Naive thymus-derived CD8-positive, alpha-beta T cell (primary cell): Measurements from ENCODE around the gene IMMP2L. TPM values are rescaled to one million over a fixed set of nuclear protein-coding genes. Genes with fewer than 3 reads are reported as not detected.

Experiments
- ATAC-seq, 2 donors: fragments of 150-1000 bp; cut with Tn5 transposase in 1 of 2; sonication (Bioruptor Pico), chemical (Tn5 transposase) in 1 of 2; 1 replicate in 1 of 2; 2 replicates in 1 of 2; pipeline ENCODE4 v1.10.0; 2021; ENCODE audit warnings: mild to moderate bottlenecking in 2 of 2, moderate library complexity in 2 of 2
- POLR2A ChIA-PET: fragments of 350-600 bp; sonication (Branson Sonifier 250); formaldehyde crosslinking; loops from one replicate; lab custom pipeline; 2021; ENCODE audit warnings: antibody characterized with exemption; lab: Charles Lee
- DNase-seq, 10 donors: peaks; one replicate each; pipeline versions ENCODE4 v3.0.0 to v3.0.0-alpha.2; 2020 to 2022
- H3K27ac Mint-ChIP-seq, 10 donors: one replicate each; pipeline ENCODE4 v1.8.0; 2020 to 2022; ENCODE audit warnings: mild to moderate bottlenecking in 10 of 10, mixed read lengths in 10 of 10, moderate library complexity in 4 of 10, inconsistent platforms in 1 of 10
- H3K27me3 Mint-ChIP-seq, 5 donors: one replicate each; pipeline ENCODE4 v1.8.0; 2021 to 2022; ENCODE audit warnings: mixed read lengths in 5 of 5
- H3K36me3 Mint-ChIP-seq, 3 donors: one replicate each; pipeline ENCODE4 v1.8.0; 2020 to 2022; ENCODE audit warnings: mixed read lengths in 3 of 3, mild to moderate bottlenecking in 2 of 3, inconsistent platforms in 1 of 3
- H3K4me1 Mint-ChIP-seq, 4 donors: one replicate each; pipeline ENCODE4 v1.8.0; 2021 to 2022; ENCODE audit warnings: mixed read lengths in 4 of 4
- H3K4me3 Mint-ChIP-seq, 10 donors: one replicate each; pipeline ENCODE4 v1.8.0; 2020 to 2022; ENCODE audit warnings: mild to moderate bottlenecking in 10 of 10, mixed read lengths in 10 of 10, moderate library complexity in 6 of 10, inconsistent platforms in 1 of 10
- H3K9me3 Mint-ChIP-seq, 9 donors: one replicate each; pipeline ENCODE4 v1.8.0; 2020 to 2022; ENCODE audit warnings: mixed read lengths in 9 of 9, mild to moderate bottlenecking in 3 of 9, inconsistent platforms in 1 of 9, moderate library complexity in 1 of 9
- polyA plus RNA-seq, 3 donors: library from polyadenylated mRNA; unstranded; fragments of 300-500 nt; fragmentation: Illumina TruSeq; gene quantifications; one replicate each; pipeline ENCODE4 v1.2.3, GENCODE V29; 2021
- total RNA-seq, 8 experiments: library from RNA in 2 of 8; stranded (reverse) in 2 of 8; gene quantifications; one replicate each; pipeline ENCODE4 v1.2.3 and lab custom pipeline; 2021 to 2026

IMMP2L gene
- total and polyA plus RNA-seq, 5 experiments from 2014 or later, result 17.1 to 29.1 (median 19.6) TPM

GRCh38 chr7:111103678-111104274 lies 458.5 kb downstream of the IMMP2L start:
- Mint-ChIP-seq H3K4me1 (peaks cover 23 to 72% (median 66%) of the 10 kb centered on the region in 4 donors), H3K4me3 (peak overlapping the region in 9 of 10 donors; percentile 3 to 61 (median 32)), H3K27me3 (no peaks in the 10 kb centered on the region), H3K27ac (peak overlapping the region in 9 of 10 donors; percentile 29 to 86 (median 63)), H3K9me3 (no peaks in the 10 kb centered on the region), H3K36me3 (peaks cover 21 to 90% (median 22%) of the 10 kb centered on the region in 3 donors)
- no peak for ATAC-seq
- no peak for DNase-seq
- POLR2A ChIA-PET, result no interaction called here

- POLR2A ChIA-PET, result no interaction called here
- DNase-seq, result no peak
- H3K4me3 Mint-ChIP-seq, result peak overlapping the region in 5 of 10 donors; percentile 5 to 58 (median 29)
- H3K9me3 Mint-ChIP-seq, result no peaks in the 10 kb centered on the region
- no peak for ATAC-seq
- H3K27ac Mint-ChIP-seq, result peak overlapping the region in 6 of 10 donors; percentile 11 to 77 (median 66)
- peaks cover 22 to 74% (median 69%) of the 10 kb centered on the region in 4 donors for H3K4me1 Mint-ChIP-seq
- no peaks in the 10 kb centered on the region for H3K27me3 Mint-ChIP-seq
- H3K36me3 Mint-ChIP-seq, result peaks cover 21 to 91% (median 21%) of the 10 kb centered on the region in 3 donors
These were observed 459.2 kb downstream of the IMMP2L start for GRCh38 chr7:111103136-111103535.

GRCh38 chr7:111101856-111102646 lies 460.2 kb downstream of the IMMP2L start:
- H3K36me3 Mint-ChIP-seq, result peaks cover 21 to 94% (median 21%) of the 10 kb centered on the region in 3 donors
- peaks cover 22 to 79% (median 72%) of the 10 kb centered on the region in 4 donors for H3K4me1 Mint-ChIP-seq
- no peaks in the 10 kb centered on the region for H3K27me3 Mint-ChIP-seq
- peak overlapping the region in 8 of 10 donors; percentile 17 to 79 (median 43) for H3K27ac Mint-ChIP-seq
- no peak for ATAC-seq
- no peaks in the 10 kb centered on the region for H3K9me3 Mint-ChIP-seq
- POLR2A ChIA-PET, result interaction anchor here (1.0 kb wide), 1 partner anchor 108 kb away, joined by 3 read pairs; no protein-coding TSS in a partner anchor
- no peak for DNase-seq
- H3K4me3 Mint-ChIP-seq, result peak overlapping the region in 5 of 10 donors; percentile 7 to 39 (median 34)

- Mint-ChIP-seq H3K4me1 (peaks cover 23 to 78% (median 66%) of the 10 kb centered on the region in 4 donors), H3K27ac (peak overlapping the region in 9 of 10 donors; percentile 16 to 97 (median 90)), H3K36me3 (peaks cover 13 to 94% (median 22%) of the 10 kb centered on the region in 3 donors), H3K4me3 (peak overlapping the region; percentile 60 to 100 (median 95)), H3K9me3 (no peaks in the 10 kb centered on the region), H3K27me3 (no peaks in the 10 kb centered on the region)
- DNase-seq (no peak), ATAC-seq (peak; percentile 17 to 23)
- POLR2A ChIA-PET, result interaction anchor here (1.4 to 2.1 kb wide), 3 partner anchors 16 to 503 kb away, joined by 3 to 8 read pairs (median 6); no protein-coding TSS in a partner anchor
These were observed 463.4 kb downstream of the IMMP2L start for GRCh38 chr7:111098926-111099250.

GRCh38 chr7:111098011-111098925 lies 464.0 kb downstream of the IMMP2L start:
- Mint-ChIP-seq H3K27ac (peak overlapping the region; percentile 72 to 97 (median 90)), H3K4me3 (peak overlapping the region; percentile 60 to 100 (median 95)), H3K27me3 (no peaks in the 10 kb centered on the region), H3K9me3 (no peaks in the 10 kb centered on the region), H3K36me3 (peaks cover 14 to 93% (median 22%) of the 10 kb centered on the region in 3 donors), H3K4me1 (peaks cover 23 to 78% (median 59%) of the 10 kb centered on the region in 4 donors)
- DNase-seq (peak; percentile 33 to 80 (median 62)), ATAC-seq (peak; percentile 88 to 92)
- POLR2A ChIA-PET, result interaction anchor here (1.1 to 2.1 kb wide), 4 partner anchors 15 to 502 kb away, joined by 3 to 8 read pairs (median 4); no protein-coding TSS in a partner anchor

GRCh38 chr7:111096997-111097396 lies 465.3 kb downstream of the IMMP2L start:
- Mint-ChIP-seq H3K36me3 (peaks cover 16 to 84% (median 19%) of the 10 kb centered on the region in 3 donors), H3K4me1 (peaks cover 21 to 70% (median 52%) of the 10 kb centered on the region in 4 donors), H3K4me3 (peak overlapping the region; percentile 60 to 100 (median 97)), H3K9me3 (no peaks in the 10 kb centered on the region), H3K27ac (peak overlapping the region; percentile 65 to 98 (median 90)), H3K27me3 (no peaks in the 10 kb centered on the region)
- no peak for DNase-seq
- POLR2A ChIA-PET, result interaction anchor here (0.5 to 7.1 kb wide), 6 partner anchors 9 to 501 kb away, joined by 3 to 66 read pairs (median 4); no protein-coding TSS in a partner anchor
- ATAC-seq, result no peak

- DNase-seq (no peak), ATAC-seq (no peak)
- Mint-ChIP-seq H3K9me3 (no peaks in the 10 kb centered on the region), H3K27ac (peak overlapping the region; percentile 85 to 98 (median 96)), H3K4me3 (peak overlapping the region; percentile 86 to 100 (median 98)), H3K27me3 (no peaks in the 10 kb centered on the region), H3K36me3 (peaks cover 9 to 61% (median 16%) of the 10 kb centered on the region in 3 donors), H3K4me1 (peaks cover 17 to 59% (median 49%) of the 10 kb centered on the region in 4 donors)
- POLR2A ChIA-PET, result interaction anchor here (0.5 to 7.1 kb wide), 9 partner anchors 13 to 502 kb away, joined by 3 to 66 read pairs (median 3); no protein-coding TSS in a partner anchor
These were observed 467.9 kb downstream of the IMMP2L start for GRCh38 chr7:111094419-111094818.

- Mint-ChIP-seq H3K27me3 (no peaks in the 10 kb centered on the region), H3K4me3 (peak overlapping the region; percentile 86 to 100 (median 98)), H3K36me3 (peaks cover 9 to 52% (median 16%) of the 10 kb centered on the region in 3 donors), H3K4me1 (peaks cover 17 to 56% (median 45%) of the 10 kb centered on the region in 4 donors), H3K27ac (peak overlapping the region; percentile 85 to 98 (median 96)), H3K9me3 (no peaks in the 10 kb centered on the region)
- ATAC-seq, result no peak
- POLR2A ChIA-PET, result interaction anchor here (1.3 to 7.1 kb wide), 3 partner anchors 12 to 83 kb away, joined by 3 to 66 read pairs (median 4); no protein-coding TSS in a partner anchor
- DNase-seq, result no peak
These were observed 468.8 kb downstream of the IMMP2L start for GRCh38 chr7:111093496-111093895.

GRCh38 chr7:111092406-111093236 lies 469.7 kb downstream of the IMMP2L start:
- POLR2A ChIA-PET, result interaction anchor here (0.7 to 7.1 kb wide), 10 partner anchors 11 to 349 kb away, joined by 3 to 66 read pairs (median 4); no protein-coding TSS in a partner anchor
- peaks cover 22 to 56% (median 46%) of the 10 kb centered on the region in 4 donors for H3K4me1 Mint-ChIP-seq
- peaks cover 9 to 43% (median 16%) of the 10 kb centered on the region in 3 donors for H3K36me3 Mint-ChIP-seq
- ATAC-seq (peak in 1 of 2 donors; percentile 35), DNase-seq (peak in 1 of 10 donors; percentile 9)
- H3K4me3 Mint-ChIP-seq, result peak overlapping the region; percentile 86 to 100 (median 98)
- peak overlapping the region; percentile 85 to 98 (median 96) for H3K27ac Mint-ChIP-seq
- H3K9me3 Mint-ChIP-seq, result no peaks in the 10 kb centered on the region
- no peaks in the 10 kb centered on the region for H3K27me3 Mint-ChIP-seq

- Mint-ChIP-seq H3K27ac (peak overlapping the region; percentile 85 to 98 (median 96)), H3K36me3 (peaks cover 9 to 35% (median 16%) of the 10 kb centered on the region in 3 donors), H3K27me3 (no peaks in the 10 kb centered on the region), H3K4me3 (peak overlapping the region; percentile 86 to 100 (median 98)), H3K4me1 (peaks cover 22 to 53% (median 43%) of the 10 kb centered on the region in 4 donors), H3K9me3 (no peaks in the 10 kb centered on the region)
- ATAC-seq, result peak in 1 of 2 donors; percentile 11
- peak in 1 of 10 donors; percentile 5 for DNase-seq
- POLR2A ChIA-PET, result interaction anchor here (0.7 to 7.1 kb wide), 15 partner anchors 10 to 348 kb away, joined by 3 to 66 read pairs (median 4); no protein-coding TSS in a partner anchor
These were observed 470.5 kb downstream of the IMMP2L start for GRCh38 chr7:111091593-111092358.
